ENCODE measurements around the gene CDH20.

GRCh38 chr18:61497422-61497821, 164.2 kb downstream of the CDH20 start:
- TF ChIP-seq, protein P1, sequence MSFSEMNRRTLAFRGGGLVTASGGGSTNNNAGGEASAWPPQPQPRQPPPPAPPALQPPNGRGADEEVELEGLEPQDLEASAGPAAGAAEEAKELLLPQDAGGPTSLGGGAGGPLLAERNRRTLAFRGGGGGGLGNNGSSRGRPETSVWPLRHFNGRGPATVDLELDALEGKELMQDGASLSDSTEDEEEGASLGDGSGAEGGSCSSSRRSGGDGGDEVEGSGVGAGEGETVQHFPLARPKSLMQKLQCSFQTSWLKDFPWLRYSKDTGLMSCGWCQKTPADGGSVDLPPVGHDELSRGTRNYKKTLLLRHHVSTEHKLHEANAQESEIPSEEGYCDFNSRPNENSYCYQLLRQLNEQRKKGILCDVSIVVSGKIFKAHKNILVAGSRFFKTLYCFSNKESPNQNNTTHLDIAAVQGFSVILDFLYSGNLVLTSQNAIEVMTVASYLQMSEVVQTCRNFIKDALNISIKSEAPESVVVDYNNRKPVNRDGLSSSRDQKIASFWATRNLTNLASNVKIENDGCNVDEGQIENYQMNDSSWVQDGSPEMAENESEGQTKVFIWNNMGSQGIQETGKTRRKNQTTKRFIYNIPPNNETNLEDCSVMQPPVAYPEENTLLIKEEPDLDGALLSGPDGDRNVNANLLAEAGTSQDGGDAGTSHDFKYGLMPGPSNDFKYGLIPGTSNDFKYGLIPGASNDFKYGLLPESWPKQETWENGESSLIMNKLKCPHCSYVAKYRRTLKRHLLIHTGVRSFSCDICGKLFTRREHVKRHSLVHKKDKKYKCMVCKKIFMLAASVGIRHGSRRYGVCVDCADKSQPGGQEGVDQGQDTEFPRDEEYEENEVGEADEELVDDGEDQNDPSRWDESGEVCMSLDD (tag by site-specific recombination; IDR thresholded peaks at IDR 0.05) = no peak
- TF ChIP-seq, protein P2, sequence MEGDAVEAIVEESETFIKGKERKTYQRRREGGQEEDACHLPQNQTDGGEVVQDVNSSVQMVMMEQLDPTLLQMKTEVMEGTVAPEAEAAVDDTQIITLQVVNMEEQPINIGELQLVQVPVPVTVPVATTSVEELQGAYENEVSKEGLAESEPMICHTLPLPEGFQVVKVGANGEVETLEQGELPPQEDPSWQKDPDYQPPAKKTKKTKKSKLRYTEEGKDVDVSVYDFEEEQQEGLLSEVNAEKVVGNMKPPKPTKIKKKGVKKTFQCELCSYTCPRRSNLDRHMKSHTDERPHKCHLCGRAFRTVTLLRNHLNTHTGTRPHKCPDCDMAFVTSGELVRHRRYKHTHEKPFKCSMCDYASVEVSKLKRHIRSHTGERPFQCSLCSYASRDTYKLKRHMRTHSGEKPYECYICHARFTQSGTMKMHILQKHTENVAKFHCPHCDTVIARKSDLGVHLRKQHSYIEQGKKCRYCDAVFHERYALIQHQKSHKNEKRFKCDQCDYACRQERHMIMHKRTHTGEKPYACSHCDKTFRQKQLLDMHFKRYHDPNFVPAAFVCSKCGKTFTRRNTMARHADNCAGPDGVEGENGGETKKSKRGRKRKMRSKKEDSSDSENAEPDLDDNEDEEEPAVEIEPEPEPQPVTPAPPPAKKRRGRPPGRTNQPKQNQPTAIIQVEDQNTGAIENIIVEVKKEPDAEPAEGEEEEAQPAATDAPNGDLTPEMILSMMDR (tag by site-specific recombination; IDR thresholded peaks at IDR 0.05) = no peak
- TF ChIP-seq ZNF214 (tag by site-specific recombination; IDR thresholded peaks at IDR 0.05; ENCODE audit: borderline replicate concordance) (no peak), ZNF280D (tag by site-specific recombination; IDR thresholded peaks at IDR 0.05) (no peak)
